ENCODE results near the gene OTOGL. TPM values are rescaled to one million over a fixed set of nuclear protein-coding genes. Genes with fewer than 3 reads are reported as not detected.

Gene OTOGL
- total RNA-seq, 3 donors from 2014 or later: 0.10 to 0.66 (median 0.61) TPM

DNA sequence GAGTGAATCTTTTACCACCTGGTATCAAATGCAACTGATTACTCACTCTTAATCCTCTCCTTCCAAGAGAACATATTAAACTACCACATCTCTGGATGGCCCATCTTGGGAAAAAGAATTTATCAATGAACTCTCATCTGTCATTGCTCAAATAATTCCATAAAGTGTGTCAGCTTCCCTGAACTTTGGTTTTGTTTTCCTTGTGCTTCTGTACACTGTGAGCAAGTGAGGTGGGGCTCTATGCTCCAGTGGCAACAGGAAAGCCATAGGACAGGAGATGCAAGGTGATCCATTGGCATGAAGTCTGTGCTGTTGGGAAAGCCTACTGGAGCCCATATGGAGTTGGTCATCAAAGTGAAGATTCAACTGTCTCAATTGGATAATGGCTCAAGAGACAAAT, 17.4 kb downstream of the OTOGL start:
- DNase-seq: no peak
- H3K4me1 ChIP-seq (ENCODE audit: low read depth): no peaks in the 10 kb centered on the region
- intact Hi-C loops (cut with DNase I, micrococcal nuclease): no loop called here
- H3K36me3 ChIP-seq (ENCODE audit: low read depth): no peaks in the 10 kb centered on the region
- H3K9me3 ChIP-seq: no peaks in the 10 kb centered on the region
- H3K4me3 ChIP-seq: no peak overlapping the region
- ATAC-seq: no peak
- TF ChIP-seq, protein P1, sequence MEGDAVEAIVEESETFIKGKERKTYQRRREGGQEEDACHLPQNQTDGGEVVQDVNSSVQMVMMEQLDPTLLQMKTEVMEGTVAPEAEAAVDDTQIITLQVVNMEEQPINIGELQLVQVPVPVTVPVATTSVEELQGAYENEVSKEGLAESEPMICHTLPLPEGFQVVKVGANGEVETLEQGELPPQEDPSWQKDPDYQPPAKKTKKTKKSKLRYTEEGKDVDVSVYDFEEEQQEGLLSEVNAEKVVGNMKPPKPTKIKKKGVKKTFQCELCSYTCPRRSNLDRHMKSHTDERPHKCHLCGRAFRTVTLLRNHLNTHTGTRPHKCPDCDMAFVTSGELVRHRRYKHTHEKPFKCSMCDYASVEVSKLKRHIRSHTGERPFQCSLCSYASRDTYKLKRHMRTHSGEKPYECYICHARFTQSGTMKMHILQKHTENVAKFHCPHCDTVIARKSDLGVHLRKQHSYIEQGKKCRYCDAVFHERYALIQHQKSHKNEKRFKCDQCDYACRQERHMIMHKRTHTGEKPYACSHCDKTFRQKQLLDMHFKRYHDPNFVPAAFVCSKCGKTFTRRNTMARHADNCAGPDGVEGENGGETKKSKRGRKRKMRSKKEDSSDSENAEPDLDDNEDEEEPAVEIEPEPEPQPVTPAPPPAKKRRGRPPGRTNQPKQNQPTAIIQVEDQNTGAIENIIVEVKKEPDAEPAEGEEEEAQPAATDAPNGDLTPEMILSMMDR (IDR thresholded peaks at IDR 0.05): no peak

GRCh38 chr12:80118565-80119324, 19.4 kb downstream of the OTOGL start:
- no peaks in the 10 kb centered on the region for H3K9me3 ChIP-seq
- TF ChIP-seq, protein P1 (IDR thresholded peaks at IDR 0.05): no peak
- H3K4me3 ChIP-seq: no peak overlapping the region
- no peaks in the 10 kb centered on the region for H3K4me1 ChIP-seq (ENCODE audit: low read depth)
- ATAC-seq (no peak), DNase-seq (no peak)
- intact Hi-C loops (cut with DNase I, micrococcal nuclease): no loop called here
- H3K36me3 ChIP-seq (ENCODE audit: low read depth): no peaks in the 10 kb centered on the region

GRCh38 chr12:80120994-80121393, 21.7 kb downstream of the OTOGL start:
- no peak for ATAC-seq

GRCh38 chr12:80121661-80122060, 22.3 kb downstream of the OTOGL start:
- ATAC-seq (no peak), DNase-seq (no peak)
- Histone ChIP-seq H3K36me3 (ENCODE audit: low read depth) (no peaks in the 10 kb centered on the region), H3K9me3 (no peaks in the 10 kb centered on the region), H3K4me1 (ENCODE audit: low read depth) (no peaks in the 10 kb centered on the region), H3K4me3 (no peak overlapping the region)
- intact Hi-C loops (cut with DNase I, micrococcal nuclease): no loop called here
- TF ChIP-seq, protein P1 (IDR thresholded peaks at IDR 0.05): no peak

More at GRCh38 chr12:80120994-80121393, 21.7 kb downstream of the OTOGL start:
- intact Hi-C loops (cut with DNase I, micrococcal nuclease): no loop called here
- no peak for DNase-seq
- Histone ChIP-seq H3K9me3 (no peaks in the 10 kb centered on the region), H3K4me3 (no peak overlapping the region), H3K4me1 (ENCODE audit: low read depth) (no peaks in the 10 kb centered on the region), H3K36me3 (ENCODE audit: low read depth) (no peaks in the 10 kb centered on the region)
- TF ChIP-seq, protein P1 (IDR thresholded peaks at IDR 0.05): no peak

DNA sequence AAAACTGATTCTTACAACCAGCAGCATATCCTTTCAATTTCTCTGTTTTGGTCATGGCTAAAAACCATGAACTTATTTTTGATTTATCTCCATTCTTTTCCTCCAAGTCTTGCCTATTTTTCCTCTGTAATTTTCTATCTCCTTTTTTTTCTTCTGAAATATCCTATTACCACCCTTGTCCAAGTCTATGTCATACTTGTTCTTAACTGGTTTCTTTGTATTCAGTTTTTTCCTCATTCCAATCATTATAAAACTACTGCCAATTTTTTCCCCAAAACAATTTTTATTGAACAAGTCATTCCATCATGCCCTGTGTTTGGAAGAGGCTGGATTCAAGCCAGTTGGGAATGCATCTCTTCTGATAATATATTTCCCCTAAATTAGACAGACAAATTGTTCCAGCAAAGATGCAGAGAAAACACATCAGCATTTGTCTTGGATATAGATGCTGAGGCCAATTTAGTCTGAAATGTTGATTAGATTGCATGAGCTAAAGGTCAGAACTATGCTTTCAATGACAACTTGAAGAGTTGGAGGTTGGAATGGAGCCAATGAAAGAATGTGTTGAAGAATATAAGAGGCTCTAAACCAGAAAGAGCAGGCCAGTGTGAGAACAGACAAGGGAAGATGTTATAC, 30.7 kb downstream of the OTOGL start:
- intact Hi-C loops (cut with DNase I, micrococcal nuclease): no loop called here
- no peak for DNase-seq

More for the DNA sequence above, 30.7 kb downstream of the OTOGL start:
- no peaks in the 10 kb centered on the region for H3K36me3 ChIP-seq (ENCODE audit: low read depth)
- H3K9me3 ChIP-seq: no peaks in the 10 kb centered on the region
- TF ChIP-seq, protein P1 (IDR thresholded peaks at IDR 0.05): no peak
- no peak for ATAC-seq
- no peak overlapping the region for H3K4me3 ChIP-seq
- no peaks in the 10 kb centered on the region for H3K4me1 ChIP-seq (ENCODE audit: low read depth)

All from mucosa of descending colon (tissue), 3 donors.